Pancreas (tissue), 10 donors: ENCODE measurements around the gene PXMP2. TPM values are rescaled to one million over a fixed set of nuclear protein-coding genes. Genes with fewer than 3 reads are reported as not detected.
A peak's percentile ranks its signal among the peaks of the same experiment; 100 is the strongest.

Source experiments
- ATAC-seq, 4 donors: fragments of 200-7000 bp; cut with Tn5 transposase; one replicate each; pipeline versions ENCODE4 v1.8.0 to v1.9.1; 2020; ENCODE audit warnings: mild to moderate bottlenecking in 4 of 4, moderate library complexity in 4 of 4
- DNase-seq, 6 donors: peaks; one replicate each; pipeline ENCODE4 v3.0.0-alpha.2; 2020
- FAIRE-seq: peaks from 2 replicates; lab custom pipeline; 2012; peaks lifted over from hg19 to GRCh38; lab: Jason Lieb, UNC
- H3K27ac ChIP-seq, 4 donors: fragments of 200-600 bp; sonication (generic); 1 replicate in 3 of 4; 2 replicates in 1 of 4; pipeline versions ENCODE4 v1.5.0 to v1.8.0; 2020
- H3K27me3 ChIP-seq, 4 donors: fragments of 200-600 bp; one replicate each; pipeline ENCODE4 v1.8.0; 2021
- H3K36me3 ChIP-seq, 3 donors: fragments of 200-600 bp; sonication (generic) in 1 of 3; one replicate each; pipeline versions ENCODE4 v1.5.0 to v1.8.0; 2020 to 2021
- H3K4me1 ChIP-seq, 3 donors: fragments of 200-600 bp; one replicate each; pipeline ENCODE4 v1.8.0; 2021
- H3K4me3 ChIP-seq, 4 donors: fragments of 200-600 bp; sonication (generic) in 2 of 4; one replicate each; pipeline versions ENCODE4 v1.5.0 to v1.8.0; 2020 to 2021
- H3K9me3 ChIP-seq, 4 donors: fragments of 200-600 bp; one replicate each; pipeline ENCODE4 v1.8.0; 2021
- WGBS, 2 donors: extraction: QIAGEN DNeasy Blood & Tissue Kit; methylation state at CpG; one replicate each; pipeline ENCODE4 v1.1.7; 2013; 5-methylcytosine and 5-hydroxymethylcytosine counted together
- intact Hi-C, 3 donors: fragments of 100-400 bp; cut with DNase I; formaldehyde crosslinking; loops; one replicate each; pipeline versions ENCODE4 v1.11.1 to v1.14.2; 2022
- polyA plus RNA-seq, 2 donors: library from polyadenylated mRNA; stranded (reverse); fragments of 200-250 nt; gene quantifications; one replicate each; pipeline ENCODE4 v1.2.3, GENCODE V29; 2013
- total RNA-seq, 6 donors: library from RNA; stranded (reverse); fragmentation: NEBNext Ultra II Directional in 4 of 6; extraction: Animal tissue kit (Norgen Biotek cat#: 25700) in 4 of 6; gene quantifications; one replicate each; pipeline versions ENCODE4 v1.2.1 to v1.2.4, GENCODE V29; 2021 to 2023
- TF ChIP-seq, protein P1 (sequence below), 4 donors: fragments of 200-600 bp; sonication (generic) in 3 of 4; IDR thresholded peaks; one replicate each; pipeline versions ENCODE4 v1.5.0 to v1.8.0; 2021; ENCODE audit warnings: antibody characterized with exemption in 4 of 4
- donor health status: healthy with polysubstance abuse.
- donor health status: DM: no; HTN: no; CAD: no; lungs with moderate emphysema.
- donor health status: DM: no; HTN: no; CAD: no.
- donor health status: control.
- donor health status: control.
- donor health status: Bipolar disorder and iron deficiency.
- donor health status: DM: yes; HTN: yes; CAD: no.
- donor health status: DM: no; HTN: no; CAD: no.
- donor health status: DM: no; HTN: no; CAD: no.
- donor health status: DM: yes; HTN: yes; CAD: no.

Gene PXMP2
- 10 to 100 TPM; 12.2 to 27.1 (median 14.2) TPM for total RNA-seq
- polyA plus RNA-seq, result 10 to 100 TPM in 1 of 2 donors, 1 to 10 TPM in 1; 7.7 to 13.5 TPM

DNA sequence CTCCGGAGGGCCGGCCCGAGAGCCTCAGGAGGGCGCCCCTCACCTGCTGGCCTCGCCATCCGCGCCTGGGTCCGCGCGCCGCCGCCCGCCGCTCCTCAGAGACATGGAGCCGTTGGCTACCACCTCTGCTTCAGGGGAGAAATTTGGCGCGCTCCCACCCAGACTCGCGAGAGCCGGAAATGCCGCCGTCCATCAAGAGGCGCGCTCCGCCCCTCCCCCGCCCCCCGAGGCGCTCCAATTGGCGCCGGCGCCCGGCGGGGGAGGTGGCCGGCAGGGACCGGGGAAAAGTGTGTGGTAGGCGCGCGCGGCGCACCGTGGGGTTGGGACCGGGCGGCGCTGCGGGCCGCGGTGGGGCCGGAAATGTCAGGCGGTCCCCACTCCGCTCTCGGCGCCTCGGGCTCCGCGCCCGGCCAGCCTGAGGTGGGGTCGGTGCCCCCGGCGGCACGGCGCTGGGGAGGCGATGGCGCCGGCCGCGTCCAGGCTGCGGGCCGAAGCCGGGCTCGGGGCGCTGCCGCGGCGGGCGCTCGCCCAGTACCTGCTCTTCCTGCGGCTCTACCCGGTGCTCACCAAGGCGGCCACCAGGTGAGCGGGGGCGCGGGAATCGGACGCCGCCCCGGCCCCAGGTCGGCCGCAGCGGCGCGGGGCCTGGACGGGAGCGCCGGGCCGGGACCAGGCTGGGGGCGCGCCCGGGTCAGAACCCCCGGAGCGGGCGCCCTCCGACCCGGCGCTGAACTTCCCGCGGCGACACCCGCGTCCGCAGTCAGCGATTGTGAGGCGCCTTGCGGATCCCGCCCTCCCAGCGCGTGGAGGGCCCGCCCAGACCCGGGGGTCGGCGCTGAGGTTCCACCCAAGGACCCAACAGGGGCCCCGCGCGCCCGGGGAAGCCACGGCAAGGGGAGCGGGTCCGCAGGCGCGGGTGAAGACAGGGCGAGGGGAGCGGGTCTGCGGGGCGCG, at the start of gene PXMP2, which contains the start of gene POLE:
TSS of gene PXMP2 (plus strand) at position 377 of the 954 bp plus-strand sequence. CDS start at position 461, 84 bp downstream.
TSS of gene POLE (minus strand) at position 132 of the 954 bp plus-strand sequence. CDS start at position 105, 27 bp downstream.
- ATAC-seq (peak; percentile 97 to 100 (median 98)), FAIRE-seq (no peak), DNase-seq (peak; percentile 96 to 99 (median 97))
- intact Hi-C loops, result no loop called here
- H3K9me3 ChIP-seq, result no peaks in the 10 kb centered on the region
- H3K27me3 ChIP-seq, result no peaks in the 10 kb centered on the region
- peak within 1 kb of the TSS in 2 of 4 donors; percentile 39 to 52 for H3K27ac ChIP-seq
- 0 to 1% methylated on average over 78 to 134 of the region's 134 CpGs for WGBS, 2 donors
- peaks cover 0 to 2% (median 0%) of the 10 kb centered on the region in 3 donors for H3K4me1 ChIP-seq
- H3K36me3 ChIP-seq, result no peaks in the 10 kb centered on the region
- H3K4me3 ChIP-seq, result peak within 1 kb of the TSS; percentile 48 to 92 (median 82)
- TF ChIP-seq, protein P1, sequence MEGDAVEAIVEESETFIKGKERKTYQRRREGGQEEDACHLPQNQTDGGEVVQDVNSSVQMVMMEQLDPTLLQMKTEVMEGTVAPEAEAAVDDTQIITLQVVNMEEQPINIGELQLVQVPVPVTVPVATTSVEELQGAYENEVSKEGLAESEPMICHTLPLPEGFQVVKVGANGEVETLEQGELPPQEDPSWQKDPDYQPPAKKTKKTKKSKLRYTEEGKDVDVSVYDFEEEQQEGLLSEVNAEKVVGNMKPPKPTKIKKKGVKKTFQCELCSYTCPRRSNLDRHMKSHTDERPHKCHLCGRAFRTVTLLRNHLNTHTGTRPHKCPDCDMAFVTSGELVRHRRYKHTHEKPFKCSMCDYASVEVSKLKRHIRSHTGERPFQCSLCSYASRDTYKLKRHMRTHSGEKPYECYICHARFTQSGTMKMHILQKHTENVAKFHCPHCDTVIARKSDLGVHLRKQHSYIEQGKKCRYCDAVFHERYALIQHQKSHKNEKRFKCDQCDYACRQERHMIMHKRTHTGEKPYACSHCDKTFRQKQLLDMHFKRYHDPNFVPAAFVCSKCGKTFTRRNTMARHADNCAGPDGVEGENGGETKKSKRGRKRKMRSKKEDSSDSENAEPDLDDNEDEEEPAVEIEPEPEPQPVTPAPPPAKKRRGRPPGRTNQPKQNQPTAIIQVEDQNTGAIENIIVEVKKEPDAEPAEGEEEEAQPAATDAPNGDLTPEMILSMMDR (IDR thresholded peaks at IDR 0.05), result no peak

- no peak overlapping the region for H3K4me3 ChIP-seq
- FAIRE-seq (no peak), DNase-seq (peak in 1 of 6 donors; percentile 34), ATAC-seq (no peak)
- H3K4me1 ChIP-seq, result no peaks in the 10 kb centered on the region
- TF ChIP-seq, protein P1 (IDR thresholded peaks at IDR 0.05), result no peak
- H3K9me3 ChIP-seq, result no peaks in the 10 kb centered on the region
- no peaks in the 10 kb centered on the region for H3K27me3 ChIP-seq
- WGBS, 2 donors, result 93% methylated on average over 18 of the region's 18 CpGs
- peaks cover 0 to 15% (median 0%) of the 10 kb centered on the region in 3 donors for H3K36me3 ChIP-seq
- intact Hi-C loops, result no loop called here
- no peak overlapping the region for H3K27ac ChIP-seq
These were observed 49.6 kb upstream of the PXMP2 start for GRCh38 chr12:132637811-132638210.

DNA sequence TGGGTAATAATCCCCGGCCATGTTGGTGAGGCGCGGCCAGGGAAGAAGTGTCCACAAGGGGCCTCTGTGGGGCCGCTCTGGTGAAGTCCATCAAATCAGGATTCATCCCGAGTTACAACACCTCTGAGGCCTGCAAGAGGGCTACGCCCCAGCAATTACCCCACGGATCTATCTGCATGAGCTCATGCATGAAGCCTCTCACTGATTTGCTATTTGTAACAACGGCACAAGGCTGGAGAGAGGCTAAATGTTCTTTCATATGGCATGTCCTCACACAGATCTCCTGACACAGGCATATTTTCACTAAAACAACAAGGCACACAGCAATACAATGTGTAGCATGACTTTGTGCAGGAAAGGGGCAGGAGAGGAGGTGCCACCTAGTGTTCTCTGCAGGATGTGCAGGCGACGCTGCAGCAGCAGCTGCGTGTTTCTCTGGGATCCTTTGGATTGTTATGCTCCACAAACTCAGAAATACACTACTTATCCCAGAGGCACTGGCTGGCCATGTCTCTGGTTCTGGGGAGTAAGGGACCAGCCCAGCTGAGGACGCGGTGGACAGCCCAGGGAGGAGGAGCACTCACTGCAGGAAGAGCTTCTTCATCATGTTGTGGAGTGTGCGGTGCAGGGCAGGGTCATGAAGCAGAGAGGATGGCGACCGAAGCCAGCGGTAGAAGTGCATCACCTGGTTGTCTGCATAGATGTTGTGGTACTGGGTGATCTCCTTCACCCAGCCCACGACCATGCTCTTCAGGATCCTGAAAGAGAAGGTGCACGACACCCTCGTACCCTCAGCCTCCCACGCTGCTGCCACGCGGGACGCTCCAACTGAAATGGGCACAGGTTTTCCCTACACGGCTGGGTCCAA, 48.6 kb upstream of the PXMP2 start:
- ATAC-seq (peak in 3 of 4 donors; percentile 79 to 86 (median 81)), FAIRE-seq (no peak), DNase-seq (peak in 3 of 6 donors; percentile 32 to 58 (median 34))
- TF ChIP-seq, protein P1 (IDR thresholded peaks at IDR 0.05), result peak; percentile 36 to 77 (median 52)
- H3K27me3 ChIP-seq, result no peaks in the 10 kb centered on the region
- no peaks in the 10 kb centered on the region for H3K4me1 ChIP-seq
- no peaks in the 10 kb centered on the region for H3K9me3 ChIP-seq
- H3K36me3 ChIP-seq, result peaks cover 0 to 15% (median 0%) of the 10 kb centered on the region in 3 donors
- H3K4me3 ChIP-seq, result no peak overlapping the region
- 77 to 78% methylated on average over 25 of the region's 25 CpGs for WGBS, 2 donors
- intact Hi-C loops, result no loop called here
- H3K27ac ChIP-seq, result no peak overlapping the region

DNA sequence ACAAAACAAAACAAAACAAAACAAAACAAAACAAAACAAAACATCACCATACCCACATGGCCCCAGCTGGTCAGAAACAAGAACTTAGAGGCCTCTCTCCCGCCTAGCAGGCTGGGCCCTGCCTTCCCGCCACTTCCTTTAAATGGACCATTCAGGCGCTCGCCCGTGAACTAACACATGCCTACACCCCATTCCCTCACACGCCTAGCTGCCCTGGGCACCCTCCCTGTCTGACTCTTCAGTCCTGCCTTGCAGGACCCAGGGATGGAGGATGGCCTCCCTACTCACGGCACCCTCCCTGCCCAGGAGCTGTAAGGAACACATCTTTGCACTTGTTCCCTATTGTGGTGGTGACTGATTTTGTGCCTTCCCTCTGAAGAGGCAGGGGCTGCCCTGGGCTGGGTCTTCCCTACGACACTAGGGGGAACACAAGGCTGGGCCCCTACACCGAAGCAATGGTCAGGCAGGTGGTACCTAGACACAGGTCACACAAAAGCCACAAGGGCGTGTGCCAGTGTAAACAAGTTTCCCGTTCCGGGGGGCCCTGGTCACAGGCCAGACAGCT, 47.3 kb upstream of the PXMP2 start:
- H3K27ac ChIP-seq, result no peak overlapping the region
- DNase-seq (no peak), FAIRE-seq (no peak), ATAC-seq (no peak)
- no peaks in the 10 kb centered on the region for H3K9me3 ChIP-seq
- 92 to 95% methylated on average over 12 of the region's 12 CpGs for whole genome bisulfite sequencing, 2 donors
- no peaks in the 10 kb centered on the region for H3K27me3 ChIP-seq
- intact Hi-C loops, result no loop called here
- H3K36me3 ChIP-seq, result peaks cover 0 to 15% (median 0%) of the 10 kb centered on the region in 3 donors
- TF ChIP-seq, protein P1 (IDR thresholded peaks at IDR 0.05), result no peak
- no peaks in the 10 kb centered on the region for H3K4me1 ChIP-seq
- H3K4me3 ChIP-seq, result no peak overlapping the region
